ENCODE measurements around the gene TRIM66. TPM values are rescaled to one million over a fixed set of nuclear protein-coding genes. Genes with fewer than 3 reads are reported as not detected.

TRIM66 gene
- total RNA-seq, 4 donors from 2014 or later, result 5.2 to 31.8 (median 7.6) TPM

GRCh38 chr11:8720352-8720751, 37.9 kb upstream of the TRIM66 start:
- no peak for TF ChIP-seq CTCF (IDR thresholded peaks at IDR 0.05; ENCODE audit: low read depth)

- TF ChIP-seq CTCF (IDR thresholded peaks at IDR 0.05; ENCODE audit: low read depth), result no peak
These were observed 37.3 kb upstream of the TRIM66 start for GRCh38 chr11:8719721-8720120.

GRCh38 chr11:8719211-8719649, 36.8 kb upstream of the TRIM66 start:
- no peak for TF ChIP-seq CTCF (IDR thresholded peaks at IDR 0.05; ENCODE audit: low read depth)

- no peak for TF ChIP-seq CTCF (IDR thresholded peaks at IDR 0.05; ENCODE audit: low read depth)
These were observed 35.6 kb upstream of the TRIM66 start for GRCh38 chr11:8717876-8718753.

- TF ChIP-seq CTCF (IDR thresholded peaks at IDR 0.05; ENCODE audit: low read depth), result no peak
These were observed 35.0 kb upstream of the TRIM66 start for GRCh38 chr11:8717544-8717875.

GRCh38 chr11:8715501-8715900, 33.0 kb upstream of the TRIM66 start:
- TF ChIP-seq CTCF (IDR thresholded peaks at IDR 0.05; ENCODE audit: low read depth), result no peak

GRCh38 chr11:8714622-8715225, 32.3 kb upstream of the TRIM66 start:
- TF ChIP-seq CTCF (IDR thresholded peaks at IDR 0.05; ENCODE audit: low read depth), result no peak

Data from subcutaneous adipose tissue (tissue), 4 donors.